ENCODE results near the gene DNM3. TPM values are rescaled to one million over a fixed set of nuclear protein-coding genes. Genes with fewer than 3 reads are reported as not detected.

DNM3 gene
- total and polyA plus RNA-seq, 2 of the 8 experiments (the other 6 are each of a cell fraction or from before 2014, with no cell fraction given): 2.0 to 8.5 TPM

- TF ChIP-seq, protein P1, sequence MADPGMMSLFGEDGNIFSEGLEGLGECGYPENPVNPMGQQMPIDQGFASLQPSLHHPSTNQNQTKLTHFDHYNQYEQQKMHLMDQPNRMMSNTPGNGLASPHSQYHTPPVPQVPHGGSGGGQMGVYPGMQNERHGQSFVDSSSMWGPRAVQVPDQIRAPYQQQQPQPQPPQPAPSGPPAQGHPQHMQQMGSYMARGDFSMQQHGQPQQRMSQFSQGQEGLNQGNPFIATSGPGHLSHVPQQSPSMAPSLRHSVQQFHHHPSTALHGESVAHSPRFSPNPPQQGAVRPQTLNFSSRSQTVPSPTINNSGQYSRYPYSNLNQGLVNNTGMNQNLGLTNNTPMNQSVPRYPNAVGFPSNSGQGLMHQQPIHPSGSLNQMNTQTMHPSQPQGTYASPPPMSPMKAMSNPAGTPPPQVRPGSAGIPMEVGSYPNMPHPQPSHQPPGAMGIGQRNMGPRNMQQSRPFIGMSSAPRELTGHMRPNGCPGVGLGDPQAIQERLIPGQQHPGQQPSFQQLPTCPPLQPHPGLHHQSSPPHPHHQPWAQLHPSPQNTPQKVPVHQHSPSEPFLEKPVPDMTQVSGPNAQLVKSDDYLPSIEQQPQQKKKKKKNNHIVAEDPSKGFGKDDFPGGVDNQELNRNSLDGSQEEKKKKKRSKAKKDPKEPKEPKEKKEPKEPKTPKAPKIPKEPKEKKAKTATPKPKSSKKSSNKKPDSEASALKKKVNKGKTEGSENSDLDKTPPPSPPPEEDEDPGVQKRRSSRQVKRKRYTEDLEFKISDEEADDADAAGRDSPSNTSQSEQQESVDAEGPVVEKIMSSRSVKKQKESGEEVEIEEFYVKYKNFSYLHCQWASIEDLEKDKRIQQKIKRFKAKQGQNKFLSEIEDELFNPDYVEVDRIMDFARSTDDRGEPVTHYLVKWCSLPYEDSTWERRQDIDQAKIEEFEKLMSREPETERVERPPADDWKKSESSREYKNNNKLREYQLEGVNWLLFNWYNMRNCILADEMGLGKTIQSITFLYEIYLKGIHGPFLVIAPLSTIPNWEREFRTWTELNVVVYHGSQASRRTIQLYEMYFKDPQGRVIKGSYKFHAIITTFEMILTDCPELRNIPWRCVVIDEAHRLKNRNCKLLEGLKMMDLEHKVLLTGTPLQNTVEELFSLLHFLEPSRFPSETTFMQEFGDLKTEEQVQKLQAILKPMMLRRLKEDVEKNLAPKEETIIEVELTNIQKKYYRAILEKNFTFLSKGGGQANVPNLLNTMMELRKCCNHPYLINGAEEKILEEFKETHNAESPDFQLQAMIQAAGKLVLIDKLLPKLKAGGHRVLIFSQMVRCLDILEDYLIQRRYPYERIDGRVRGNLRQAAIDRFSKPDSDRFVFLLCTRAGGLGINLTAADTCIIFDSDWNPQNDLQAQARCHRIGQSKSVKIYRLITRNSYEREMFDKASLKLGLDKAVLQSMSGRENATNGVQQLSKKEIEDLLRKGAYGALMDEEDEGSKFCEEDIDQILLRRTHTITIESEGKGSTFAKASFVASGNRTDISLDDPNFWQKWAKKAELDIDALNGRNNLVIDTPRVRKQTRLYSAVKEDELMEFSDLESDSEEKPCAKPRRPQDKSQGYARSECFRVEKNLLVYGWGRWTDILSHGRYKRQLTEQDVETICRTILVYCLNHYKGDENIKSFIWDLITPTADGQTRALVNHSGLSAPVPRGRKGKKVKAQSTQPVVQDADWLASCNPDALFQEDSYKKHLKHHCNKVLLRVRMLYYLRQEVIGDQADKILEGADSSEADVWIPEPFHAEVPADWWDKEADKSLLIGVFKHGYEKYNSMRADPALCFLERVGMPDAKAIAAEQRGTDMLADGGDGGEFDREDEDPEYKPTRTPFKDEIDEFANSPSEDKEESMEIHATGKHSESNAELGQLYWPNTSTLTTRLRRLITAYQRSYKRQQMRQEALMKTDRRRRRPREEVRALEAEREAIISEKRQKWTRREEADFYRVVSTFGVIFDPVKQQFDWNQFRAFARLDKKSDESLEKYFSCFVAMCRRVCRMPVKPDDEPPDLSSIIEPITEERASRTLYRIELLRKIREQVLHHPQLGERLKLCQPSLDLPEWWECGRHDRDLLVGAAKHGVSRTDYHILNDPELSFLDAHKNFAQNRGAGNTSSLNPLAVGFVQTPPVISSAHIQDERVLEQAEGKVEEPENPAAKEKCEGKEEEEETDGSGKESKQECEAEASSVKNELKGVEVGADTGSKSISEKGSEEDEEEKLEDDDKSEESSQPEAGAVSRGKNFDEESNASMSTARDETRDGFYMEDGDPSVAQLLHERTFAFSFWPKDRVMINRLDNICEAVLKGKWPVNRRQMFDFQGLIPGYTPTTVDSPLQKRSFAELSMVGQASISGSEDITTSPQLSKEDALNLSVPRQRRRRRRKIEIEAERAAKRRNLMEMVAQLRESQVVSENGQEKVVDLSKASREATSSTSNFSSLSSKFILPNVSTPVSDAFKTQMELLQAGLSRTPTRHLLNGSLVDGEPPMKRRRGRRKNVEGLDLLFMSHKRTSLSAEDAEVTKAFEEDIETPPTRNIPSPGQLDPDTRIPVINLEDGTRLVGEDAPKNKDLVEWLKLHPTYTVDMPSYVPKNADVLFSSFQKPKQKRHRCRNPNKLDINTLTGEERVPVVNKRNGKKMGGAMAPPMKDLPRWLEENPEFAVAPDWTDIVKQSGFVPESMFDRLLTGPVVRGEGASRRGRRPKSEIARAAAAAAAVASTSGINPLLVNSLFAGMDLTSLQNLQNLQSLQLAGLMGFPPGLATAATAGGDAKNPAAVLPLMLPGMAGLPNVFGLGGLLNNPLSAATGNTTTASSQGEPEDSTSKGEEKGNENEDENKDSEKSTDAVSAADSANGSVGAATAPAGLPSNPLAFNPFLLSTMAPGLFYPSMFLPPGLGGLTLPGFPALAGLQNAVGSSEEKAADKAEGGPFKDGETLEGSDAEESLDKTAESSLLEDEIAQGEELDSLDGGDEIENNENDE (IDR thresholded peaks at IDR 0.05; ENCODE audit: insufficient replicate concordance, low read length): no peak
- no peak for TF ChIP-seq EGR1 (IDR thresholded peaks at IDR 0.05; ENCODE audit: borderline replicate concordance, low read depth, low read length)
- TF ChIP-seq CHD2 (IDR thresholded peaks at IDR 0.05; ENCODE audit: low read length): no peak
- TF ChIP-seq RFX5 (IDR thresholded peaks at IDR 0.05; ENCODE audit: borderline replicate concordance, low read depth, low read length): no peak
- TF ChIP-seq, protein P2, sequence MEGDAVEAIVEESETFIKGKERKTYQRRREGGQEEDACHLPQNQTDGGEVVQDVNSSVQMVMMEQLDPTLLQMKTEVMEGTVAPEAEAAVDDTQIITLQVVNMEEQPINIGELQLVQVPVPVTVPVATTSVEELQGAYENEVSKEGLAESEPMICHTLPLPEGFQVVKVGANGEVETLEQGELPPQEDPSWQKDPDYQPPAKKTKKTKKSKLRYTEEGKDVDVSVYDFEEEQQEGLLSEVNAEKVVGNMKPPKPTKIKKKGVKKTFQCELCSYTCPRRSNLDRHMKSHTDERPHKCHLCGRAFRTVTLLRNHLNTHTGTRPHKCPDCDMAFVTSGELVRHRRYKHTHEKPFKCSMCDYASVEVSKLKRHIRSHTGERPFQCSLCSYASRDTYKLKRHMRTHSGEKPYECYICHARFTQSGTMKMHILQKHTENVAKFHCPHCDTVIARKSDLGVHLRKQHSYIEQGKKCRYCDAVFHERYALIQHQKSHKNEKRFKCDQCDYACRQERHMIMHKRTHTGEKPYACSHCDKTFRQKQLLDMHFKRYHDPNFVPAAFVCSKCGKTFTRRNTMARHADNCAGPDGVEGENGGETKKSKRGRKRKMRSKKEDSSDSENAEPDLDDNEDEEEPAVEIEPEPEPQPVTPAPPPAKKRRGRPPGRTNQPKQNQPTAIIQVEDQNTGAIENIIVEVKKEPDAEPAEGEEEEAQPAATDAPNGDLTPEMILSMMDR (IDR thresholded peaks at IDR 0.05; ENCODE audit: control extremely low read depth in 1 of 3, insufficient read depth in 1 of 3, low read depth in 1 of 3, low read length in 3 of 3): no peak
- no peak for TF ChIP-seq SIRT6 (IDR thresholded peaks at IDR 0.05; ENCODE audit: low read length)
- TF ChIP-seq BCL11A (IDR thresholded peaks at IDR 0.05; ENCODE audit: low read depth in 2 of 2, low read length in 2 of 2): no peak
- no peak for TF ChIP-seq ASH2L (IDR thresholded peaks at IDR 0.05; ENCODE audit: low read length)
Observed at GRCh38 chr1:172360985-172361384, 519.7 kb downstream of the DNM3 start (continued).

Data from H1 (cell line).